Measurements from ENCODE around the gene PRKAR1A.

GRCh38 chr17:68514831-68515635 lies 2.8 kb downstream of the PRKAR1A start:
- TF ChIP-seq CTCF (IDR thresholded peaks at IDR 0.05; ENCODE audit: low read depth, low read length, missing input control) = no peak
- no peak for TF ChIP-seq RXRA (IDR thresholded peaks at IDR 0.05)
- TF ChIP-seq YY1 (IDR thresholded peaks at IDR 0.05) = no peak
- TF ChIP-seq ZBTB33 (IDR thresholded peaks at IDR 0.05) = peak; percentile 18
- TF ChIP-seq, protein P1, sequence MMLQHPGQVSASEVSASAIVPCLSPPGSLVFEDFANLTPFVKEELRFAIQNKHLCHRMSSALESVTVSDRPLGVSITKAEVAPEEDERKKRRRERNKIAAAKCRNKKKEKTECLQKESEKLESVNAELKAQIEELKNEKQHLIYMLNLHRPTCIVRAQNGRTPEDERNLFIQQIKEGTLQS (IDR thresholded peaks at IDR 0.05) = no peak
- TF ChIP-seq SP1 (IDR thresholded peaks at IDR 0.05) = no peak
- TF ChIP-seq, protein P2, sequence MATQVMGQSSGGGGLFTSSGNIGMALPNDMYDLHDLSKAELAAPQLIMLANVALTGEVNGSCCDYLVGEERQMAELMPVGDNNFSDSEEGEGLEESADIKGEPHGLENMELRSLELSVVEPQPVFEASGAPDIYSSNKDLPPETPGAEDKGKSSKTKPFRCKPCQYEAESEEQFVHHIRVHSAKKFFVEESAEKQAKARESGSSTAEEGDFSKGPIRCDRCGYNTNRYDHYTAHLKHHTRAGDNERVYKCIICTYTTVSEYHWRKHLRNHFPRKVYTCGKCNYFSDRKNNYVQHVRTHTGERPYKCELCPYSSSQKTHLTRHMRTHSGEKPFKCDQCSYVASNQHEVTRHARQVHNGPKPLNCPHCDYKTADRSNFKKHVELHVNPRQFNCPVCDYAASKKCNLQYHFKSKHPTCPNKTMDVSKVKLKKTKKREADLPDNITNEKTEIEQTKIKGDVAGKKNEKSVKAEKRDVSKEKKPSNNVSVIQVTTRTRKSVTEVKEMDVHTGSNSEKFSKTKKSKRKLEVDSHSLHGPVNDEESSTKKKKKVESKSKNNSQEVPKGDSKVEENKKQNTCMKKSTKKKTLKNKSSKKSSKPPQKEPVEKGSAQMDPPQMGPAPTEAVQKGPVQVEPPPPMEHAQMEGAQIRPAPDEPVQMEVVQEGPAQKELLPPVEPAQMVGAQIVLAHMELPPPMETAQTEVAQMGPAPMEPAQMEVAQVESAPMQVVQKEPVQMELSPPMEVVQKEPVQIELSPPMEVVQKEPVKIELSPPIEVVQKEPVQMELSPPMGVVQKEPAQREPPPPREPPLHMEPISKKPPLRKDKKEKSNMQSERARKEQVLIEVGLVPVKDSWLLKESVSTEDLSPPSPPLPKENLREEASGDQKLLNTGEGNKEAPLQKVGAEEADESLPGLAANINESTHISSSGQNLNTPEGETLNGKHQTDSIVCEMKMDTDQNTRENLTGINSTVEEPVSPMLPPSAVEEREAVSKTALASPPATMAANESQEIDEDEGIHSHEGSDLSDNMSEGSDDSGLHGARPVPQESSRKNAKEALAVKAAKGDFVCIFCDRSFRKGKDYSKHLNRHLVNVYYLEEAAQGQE (IDR thresholded peaks at IDR 0.05) = peak; percentile 23
- no peak for TF ChIP-seq TAF1 (conservative IDR thresholded peaks at IDR 0.05)
- no peak for TF ChIP-seq MAX (IDR thresholded peaks at IDR 0.05)
- no peak for TF ChIP-seq RAD21 (IDR thresholded peaks at IDR 0.05)
- TF ChIP-seq JUND (IDR thresholded peaks at IDR 0.05) = no peak
- no peak for TF ChIP-seq FOXA1 (IDR thresholded peaks at IDR 0.05)
